ENCODE measurements around the gene OR13C2.
"Not testable (repeated sequence)": the region's sequence is repeated elsewhere in the genome, so short reads cannot be mapped to it uniquely, and the experiment has no call there.

The OR13C2 gene

DNA sequence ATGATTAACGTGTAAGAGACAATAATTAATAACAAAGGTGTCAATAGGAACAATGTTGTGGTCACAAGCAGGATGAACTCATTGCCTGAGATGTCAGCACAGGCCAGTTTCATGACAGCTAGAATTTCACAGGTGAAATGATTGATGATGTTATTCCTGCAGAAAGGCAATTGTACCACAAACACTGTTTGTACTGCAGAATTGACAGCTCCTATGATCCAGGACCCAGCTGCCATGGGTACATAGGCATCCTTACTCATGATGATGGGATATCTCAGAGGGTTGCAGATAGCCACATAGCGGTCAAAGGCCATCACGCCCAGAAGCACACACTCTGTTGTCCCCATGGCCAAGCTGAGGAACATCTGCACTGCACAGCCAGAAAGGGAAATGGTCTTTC lies 6.7 kb downstream of the OR13C2 start:
- H3K79me2 ChIP-seq (ENCODE audit: control insufficient read depth, insufficient read depth, low read length, unreplicated experiment); H2AFZ ChIP-seq (ENCODE audit: low read length, unreplicated experiment); H3K4me1 ChIP-seq (ENCODE audit: control insufficient read depth, insufficient read depth, low read length, unreplicated experiment); H3K4me3 ChIP-seq (ENCODE audit: low read depth, low read length); H3K36me3 ChIP-seq (ENCODE audit: insufficient read depth, low read length); H3K27ac ChIP-seq (ENCODE audit: low read depth, low read length): not testable (repeated sequence)
- peaks cover 17% of the 10 kb centered on the region for H3K27me3 ChIP-seq (ENCODE audit: insufficient read depth, low read length)

GRCh38 chr9:104589626-104590025 lies 15.8 kb downstream of the OR13C2 start:
- Histone ChIP-seq H3K4me1 (ENCODE audit: control insufficient read depth, insufficient read depth, low read length, unreplicated experiment) (no peaks in the 10 kb centered on the region), H2AFZ (ENCODE audit: low read length, unreplicated experiment) (no peak overlapping the region), H3K36me3 (ENCODE audit: insufficient read depth, low read length) (no peaks in the 10 kb centered on the region), H3K79me2 (ENCODE audit: control insufficient read depth, insufficient read depth, low read length, unreplicated experiment) (no peaks in the 10 kb centered on the region), H3K27me3 (ENCODE audit: insufficient read depth, low read length) (peaks cover 3% of the 10 kb centered on the region; the same call in 1 of the 2 replicates), H3K27ac (ENCODE audit: low read depth, low read length) (no peak overlapping the region), H3K4me3 (ENCODE audit: low read depth, low read length) (no peak overlapping the region)

DNA sequence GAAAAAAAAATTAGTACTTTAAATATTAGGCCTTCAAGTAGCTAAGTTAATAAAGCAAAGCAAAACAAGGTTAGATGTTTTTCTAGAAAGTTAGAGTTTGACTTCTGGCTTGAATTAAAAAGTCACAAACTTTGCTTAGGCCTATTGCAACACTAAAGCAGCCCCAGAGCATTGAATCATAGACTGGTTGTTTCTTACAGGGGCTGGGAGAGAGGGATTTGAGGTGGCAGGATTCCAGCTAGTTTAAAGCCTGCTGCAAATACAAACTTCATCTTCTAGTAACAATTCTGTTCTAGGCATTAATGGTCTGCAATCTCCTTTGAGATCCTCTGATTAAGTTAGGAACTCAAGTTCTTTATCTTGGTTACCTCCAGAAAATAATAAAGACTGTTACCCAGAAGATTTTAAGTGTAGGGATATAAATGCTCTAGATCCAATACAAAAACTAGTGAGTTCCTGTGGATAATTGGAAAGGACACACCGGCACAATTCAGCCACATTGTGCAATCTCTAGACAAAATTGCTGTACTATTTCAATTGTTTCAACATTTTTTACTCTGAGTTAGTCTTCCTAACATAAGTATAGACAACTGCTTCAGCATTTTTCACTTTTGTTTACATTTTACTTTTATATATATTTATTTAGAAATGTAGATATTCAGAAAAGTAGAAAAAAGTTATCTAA lies 18.8 kb downstream of the OR13C2 start:
- no peaks in the 10 kb centered on the region for H3K79me2 ChIP-seq (ENCODE audit: control insufficient read depth, insufficient read depth, low read length, unreplicated experiment)
- no peak overlapping the region for H2AFZ ChIP-seq (ENCODE audit: low read length, unreplicated experiment)
- no peaks in the 10 kb centered on the region for H3K36me3 ChIP-seq (ENCODE audit: insufficient read depth, low read length)
- no peaks in the 10 kb centered on the region for H3K4me1 ChIP-seq (ENCODE audit: control insufficient read depth, insufficient read depth, low read length, unreplicated experiment)
- H3K27ac ChIP-seq (ENCODE audit: low read depth, low read length): no peak overlapping the region
- no peak overlapping the region for H3K4me3 ChIP-seq (ENCODE audit: low read depth, low read length)
- H3K27me3 ChIP-seq (ENCODE audit: insufficient read depth, low read length): 0 out of 2 replicates have a peak, but pooled peaks cover 3% of the 10 kb centered on the region

GRCh38 chr9:104580562-104580961 lies 24.9 kb downstream of the OR13C2 start:
- no peak overlapping the region for H3K4me3 ChIP-seq (ENCODE audit: low read depth, low read length)
- no peak overlapping the region for H3K27ac ChIP-seq (ENCODE audit: low read depth, low read length)
- peaks cover 10% of the 10 kb centered on the region; the same call in 1 of the 2 replicates for H3K27me3 ChIP-seq (ENCODE audit: insufficient read depth, low read length)
- no peaks in the 10 kb centered on the region for H3K4me1 ChIP-seq (ENCODE audit: control insufficient read depth, insufficient read depth, low read length, unreplicated experiment)
- H2AFZ ChIP-seq (ENCODE audit: low read length, unreplicated experiment): no peak overlapping the region
- H3K36me3 ChIP-seq (ENCODE audit: insufficient read depth, low read length): no peaks in the 10 kb centered on the region
- no peaks in the 10 kb centered on the region for H3K79me2 ChIP-seq (ENCODE audit: control insufficient read depth, insufficient read depth, low read length, unreplicated experiment)

GRCh38 chr9:104577263-104577662 lies 28.2 kb downstream of the OR13C2 start:
- H3K4me3 ChIP-seq (ENCODE audit: low read depth, low read length): no peak overlapping the region
- H3K79me2 ChIP-seq (ENCODE audit: control insufficient read depth, insufficient read depth, low read length, unreplicated experiment): no peaks in the 10 kb centered on the region
- H2AFZ ChIP-seq (ENCODE audit: low read length, unreplicated experiment): no peak overlapping the region
- no peak overlapping the region for H3K27ac ChIP-seq (ENCODE audit: low read depth, low read length)
- H3K4me1 ChIP-seq (ENCODE audit: control insufficient read depth, insufficient read depth, low read length, unreplicated experiment): no peaks in the 10 kb centered on the region
- peaks cover 7% of the 10 kb centered on the region; the same call in 1 of the 2 replicates for H3K27me3 ChIP-seq (ENCODE audit: insufficient read depth, low read length)
- H3K36me3 ChIP-seq (ENCODE audit: insufficient read depth, low read length): no peaks in the 10 kb centered on the region

DNA sequence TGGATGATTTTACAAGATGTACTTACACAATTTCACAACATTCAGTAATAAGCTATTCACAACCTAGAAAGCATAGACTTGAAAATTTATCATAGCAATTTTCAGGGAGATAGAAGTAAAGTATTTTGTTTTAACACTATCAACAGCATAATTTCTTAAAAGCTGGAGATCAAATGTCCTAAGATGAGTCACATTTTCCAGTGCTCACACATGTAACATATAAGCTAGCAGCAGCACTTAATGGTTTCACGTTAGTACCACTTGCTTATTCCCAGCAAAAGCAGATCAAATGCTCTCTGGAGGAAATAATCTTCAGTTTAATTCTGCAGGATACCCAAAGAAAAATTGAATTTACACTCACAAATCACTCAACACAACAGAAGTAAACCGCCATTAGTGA lies 30.0 kb downstream of the OR13C2 start:
- H3K27ac ChIP-seq (ENCODE audit: low read depth, low read length): no peak overlapping the region
- H2AFZ ChIP-seq (ENCODE audit: low read length, unreplicated experiment): no peak overlapping the region
- no peaks in the 10 kb centered on the region for H3K36me3 ChIP-seq (ENCODE audit: insufficient read depth, low read length)
- H3K79me2 ChIP-seq (ENCODE audit: control insufficient read depth, insufficient read depth, low read length, unreplicated experiment): no peaks in the 10 kb centered on the region
- H3K4me1 ChIP-seq (ENCODE audit: control insufficient read depth, insufficient read depth, low read length, unreplicated experiment): no peaks in the 10 kb centered on the region
- no peak overlapping the region for H3K4me3 ChIP-seq (ENCODE audit: low read depth, low read length)
- H3K27me3 ChIP-seq (ENCODE audit: insufficient read depth, low read length): peaks cover 10% of the 10 kb centered on the region; the same call in 1 of the 2 replicates

DNA sequence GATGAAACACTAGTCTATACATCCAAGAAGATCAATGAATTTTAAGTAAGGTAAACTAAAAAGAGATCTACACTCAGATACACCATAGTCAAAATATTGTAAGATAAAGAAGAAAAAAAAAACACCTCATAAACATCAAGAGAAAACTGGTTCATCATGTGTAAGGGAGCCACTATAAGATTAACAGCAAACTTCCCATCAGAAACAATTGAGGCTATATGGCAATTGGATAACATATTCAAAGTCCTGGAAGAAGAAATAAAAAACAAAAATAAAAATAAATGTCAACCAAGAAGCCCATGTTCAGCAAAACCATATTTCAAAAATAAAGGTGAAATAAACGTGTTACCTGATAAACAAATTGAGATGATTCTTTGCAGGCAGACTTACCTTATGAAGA lies 32.8 kb downstream of the OR13C2 start:
- H3K4me3 ChIP-seq (ENCODE audit: low read depth, low read length): no peak overlapping the region
- H3K27ac ChIP-seq (ENCODE audit: low read depth, low read length): no peak overlapping the region
- no peaks in the 10 kb centered on the region for H3K4me1 ChIP-seq (ENCODE audit: control insufficient read depth, insufficient read depth, low read length, unreplicated experiment)
- no peaks in the 10 kb centered on the region for H3K36me3 ChIP-seq (ENCODE audit: insufficient read depth, low read length)
- H2AFZ ChIP-seq (ENCODE audit: low read length, unreplicated experiment): no peak overlapping the region
- no peaks in the 10 kb centered on the region for H3K79me2 ChIP-seq (ENCODE audit: control insufficient read depth, insufficient read depth, low read length, unreplicated experiment)
- 0 out of 2 replicates have a peak, but pooled peaks cover 5% of the 10 kb centered on the region for H3K27me3 ChIP-seq (ENCODE audit: insufficient read depth, low read length)

- no peak within 1 kb of the TSS for H3K4me3 ChIP-seq (ENCODE audit: low read depth, low read length)
- no peak within 1 kb of the TSS for H3K27ac ChIP-seq (ENCODE audit: low read depth, low read length)
- H2AFZ ChIP-seq (ENCODE audit: low read length, unreplicated experiment): no peak within 1 kb of the TSS
- H3K79me2 ChIP-seq (ENCODE audit: control insufficient read depth, insufficient read depth, low read length, unreplicated experiment): no peaks in the 10 kb centered on the region
- no peaks in the 10 kb centered on the region for H3K4me1 ChIP-seq (ENCODE audit: control insufficient read depth, insufficient read depth, low read length, unreplicated experiment)
- H3K36me3 ChIP-seq (ENCODE audit: insufficient read depth, low read length): no peaks in the 10 kb centered on the region
- H3K27me3 ChIP-seq (ENCODE audit: insufficient read depth, low read length): 0 out of 2 replicates have a peak, but pooled peaks cover 4% of the 10 kb centered on the region
These were observed 36.6 kb downstream of the OR13C2 start, which contains the start of gene OR13C8 for GRCh38 chr9:104568868-104569267. Gene OR13C8 (plus strand): TSS chr9:104569168. CDS start chr9:104569168, 0 bp downstream.

DNA sequence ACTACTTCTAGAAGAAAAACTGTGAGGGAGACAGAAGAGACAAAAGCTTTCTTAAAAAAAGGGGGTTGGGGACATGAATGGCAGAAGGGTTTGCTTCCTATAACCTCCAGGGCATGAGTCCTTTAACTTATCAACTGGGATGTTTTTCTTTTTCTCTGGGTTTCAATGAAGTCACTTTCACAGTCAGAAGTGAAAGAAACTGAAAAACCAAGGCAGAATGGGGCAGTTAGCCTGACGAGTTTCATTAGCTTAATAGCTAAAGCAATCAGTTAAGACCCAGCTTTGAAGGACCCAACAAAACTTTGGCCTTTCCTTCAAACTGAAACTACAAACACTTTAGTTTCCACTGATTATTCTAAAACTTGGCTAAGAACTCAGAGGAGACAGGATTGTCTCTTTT lies 41.1 kb downstream of the OR13C2 start:
- Histone ChIP-seq H3K36me3 (ENCODE audit: insufficient read depth, low read length) (no peaks in the 10 kb centered on the region), H3K79me2 (ENCODE audit: control insufficient read depth, insufficient read depth, low read length, unreplicated experiment) (no peaks in the 10 kb centered on the region), H3K27me3 (ENCODE audit: insufficient read depth, low read length) (no peaks in the 10 kb centered on the region), H3K27ac (ENCODE audit: low read depth, low read length) (no peak overlapping the region), H3K4me1 (ENCODE audit: control insufficient read depth, insufficient read depth, low read length, unreplicated experiment) (no peaks in the 10 kb centered on the region), H2AFZ (ENCODE audit: low read length, unreplicated experiment) (no peak overlapping the region), H3K4me3 (ENCODE audit: low read depth, low read length) (no peak overlapping the region)

- no peak overlapping the region for H3K27ac ChIP-seq (ENCODE audit: low read depth, low read length)
- no peak overlapping the region for H3K4me3 ChIP-seq (ENCODE audit: low read depth, low read length)
- H3K4me1 ChIP-seq (ENCODE audit: control insufficient read depth, insufficient read depth, low read length, unreplicated experiment): no peaks in the 10 kb centered on the region
- no peak overlapping the region for H2AFZ ChIP-seq (ENCODE audit: low read length, unreplicated experiment)
- no peaks in the 10 kb centered on the region for H3K27me3 ChIP-seq (ENCODE audit: insufficient read depth, low read length)
- no peaks in the 10 kb centered on the region for H3K79me2 ChIP-seq (ENCODE audit: control insufficient read depth, insufficient read depth, low read length, unreplicated experiment)
- H3K36me3 ChIP-seq (ENCODE audit: insufficient read depth, low read length): no peaks in the 10 kb centered on the region
These were observed 48.4 kb downstream of the OR13C2 start for GRCh38 chr9:104556830-104557634.

GRCh38 chr9:104555521-104555920 lies 49.9 kb downstream of the OR13C2 start:
- Histone ChIP-seq H3K4me3 (ENCODE audit: low read depth, low read length) (no peak overlapping the region), H3K36me3 (ENCODE audit: insufficient read depth, low read length) (no peaks in the 10 kb centered on the region), H3K27ac (ENCODE audit: low read depth, low read length) (no peak overlapping the region), H2AFZ (ENCODE audit: low read length, unreplicated experiment) (no peak overlapping the region), H3K27me3 (ENCODE audit: insufficient read depth, low read length) (no peaks in the 10 kb centered on the region), H3K4me1 (ENCODE audit: control insufficient read depth, insufficient read depth, low read length, unreplicated experiment) (no peaks in the 10 kb centered on the region), H3K79me2 (ENCODE audit: control insufficient read depth, insufficient read depth, low read length, unreplicated experiment) (no peaks in the 10 kb centered on the region)

Data from ACC112 (cell line).